K562 (cell line): ENCODE data around the gene TTK. TPM values are rescaled to one million over a fixed set of nuclear protein-coding genes. Genes with fewer than 3 reads are reported as not detected.

Experiments used
- ATAC-seq: fragments of 200-7000 bp; cut with Tn5 transposase; 3 replicates; pipeline ENCODE4 v1.9.1; 2020; ENCODE audit warnings: moderate library complexity
- BruUV-seq: library from RNA; stranded (reverse); fragments of 400-500 nt; replicated peaks from 2 replicates; lab custom pipeline; 2021; lab: Mats Ljungman, UMichigan
- CTCF ChIA-PET: fragments of 300-600 bp; formaldehyde crosslinking; extraction: SDS; loops from one replicate; lab custom pipeline; 2021; ENCODE audit warnings: low intra/inter-chr PET ratio; lab: Yijun Ruan, JAX
- POLR2A ChIA-PET: fragments of 300-600, 350-650 bp; sonication (Branson Sonifier 250); formaldehyde crosslinking; extraction: SDS; loops from one replicate; lab custom pipeline; 2021; ENCODE audit warnings: antibody characterized with exemption, inconsistent platforms; lab: Yijun Ruan, JAX
- DNase-seq, 4 experiments: peaks; one replicate each; pipeline versions ENCODE4 v3.0.0 to v3.0.0-alpha.2; 2011 to 2018; ENCODE audit warnings: low spot score in 3 of 4, mixed read lengths in 3 of 4; ENCODE audit errors: extremely low read depth in 1 of 4
- FAIRE-seq: peaks from 2 replicates; lab custom pipeline; 2011; peaks lifted over from hg19 to GRCh38; lab: Jason Lieb, UNC
- H2AFZ ChIP-seq: 2 replicates; pipeline ENCODE4 v1.6.0; 2011; ENCODE audit warnings: low read depth, low read length, control low read depth, inconsistent platforms
- H3K27ac ChIP-seq: fragments of 200-600 bp; 3 replicates; pipeline ENCODE4 v1.8.0; 2011; ENCODE audit warnings: low read depth, mild to moderate bottlenecking, control low read depth, inconsistent platforms, low read length, moderate library complexity, mixed read lengths; ENCODE audit errors: extremely low read depth
- H3K27me3 ChIP-seq, 2 experiments: fragments of 300-600 bp in 1 of 2; 2 replicates in 1 of 2; 3 replicates in 1 of 2; pipeline versions ENCODE4 v1.6.0 to v1.8.0; 2011; ENCODE audit warnings: inconsistent platforms in 2 of 2, low read length in 2 of 2, mild to moderate bottlenecking in 1 of 2, mixed read lengths in 1 of 2, moderate library complexity in 1 of 2; ENCODE audit not compliant: control insufficient read depth in 2 of 2, insufficient read depth in 2 of 2
- H3K36me3 ChIP-seq: fragments of 300-600 bp; 3 replicates; pipeline ENCODE4 v1.8.0; 2011; ENCODE audit warnings: mild to moderate bottlenecking, low read length, inconsistent platforms; ENCODE audit not compliant: control insufficient read depth, insufficient read depth
- H3K4me1 ChIP-seq, 2 experiments: fragments of 200-600 bp in 1 of 2; replicated peaks in 1 of 2; 2 replicates in 1 of 2; 3 replicates in 1 of 2; pipeline versions ENCODE4 v1.5.1 to v1.8.0; 2011; ENCODE audit warnings: inconsistent platforms in 2 of 2, low read length in 2 of 2, mild to moderate bottlenecking in 1 of 2, mixed read lengths in 1 of 2, moderate library complexity in 1 of 2; ENCODE audit not compliant: control insufficient read depth in 2 of 2, insufficient read depth in 2 of 2
- H3K4me2 ChIP-seq: 2 replicates; pipeline ENCODE4 v1.6.1; 2011; ENCODE audit warnings: low read length, control low read depth, inconsistent platforms, mixed read lengths; ENCODE audit not compliant: insufficient read depth
- H3K4me3 ChIP-seq: fragments of 200-600 bp; sonication (generic), shearing (Covaris generic); 2 replicates; pipeline ENCODE4 v1.5.1; 2016; ENCODE audit warnings: control low read depth, inconsistent platforms
- H3K79me2 ChIP-seq: fragments of 200-600 bp; 3 replicates; pipeline ENCODE4 v1.8.0; 2011; ENCODE audit warnings: low read length, inconsistent platforms; ENCODE audit not compliant: control insufficient read depth, insufficient read depth
- H3K9ac ChIP-seq, 2 experiments: 2 replicates each; pipeline versions ENCODE4 v1.6.0 to v1.6.1; 2011; ENCODE audit warnings: low read depth in 2 of 2, low read length in 2 of 2, control low read depth in 1 of 2, inconsistent platforms in 1 of 2, mild to moderate bottlenecking in 1 of 2, mixed read lengths in 1 of 2; ENCODE audit not compliant: insufficient read depth in 1 of 2
- H3K9me1 ChIP-seq: one replicate; pipeline ENCODE4 v1.6.0; 2011; ENCODE audit warnings: inconsistent platforms, mild to moderate bottlenecking, low read length, moderate library complexity; ENCODE audit not compliant: control insufficient read depth, insufficient read depth
- H3K9me3 ChIP-seq: replicated peaks from 2 replicates; pipeline ENCODE4 v1.5.1; 2011; ENCODE audit warnings: low read depth, low read length, inconsistent platforms; ENCODE audit not compliant: control insufficient read depth, insufficient read depth
- H4K20me1 ChIP-seq: replicated peaks from 2 replicates; pipeline ENCODE4 v1.6.1; 2011; ENCODE audit warnings: low read length, inconsistent platforms, mixed read lengths; ENCODE audit not compliant: control insufficient read depth, insufficient read depth
- ARID1B ChIP-seq: fragments of 450-650 bp; IDR thresholded peaks from 2 replicates; pipeline ENCODE4 v1.6.1; 2016; ENCODE audit warnings: antibody characterized with exemption, mild to moderate bottlenecking, inconsistent platforms
- C11orf30 ChIP-seq: fragments of 450-650 bp; IDR thresholded peaks from 2 replicates; pipeline ENCODE4 v1.6.1; 2016; ENCODE audit warnings: low read depth, mild to moderate bottlenecking
- DACH1 ChIP-seq: fragments of 450-650 bp; IDR thresholded peaks from 2 replicates; pipeline ENCODE4 v1.6.1; 2018; ENCODE audit not compliant: partially characterized antibody
- EGR1 ChIP-seq: fragments of 450-650 bp; conservative IDR thresholded peaks from 2 replicates; pipeline ENCODE4 v1.6.1; 2017; ENCODE audit warnings: mild to moderate bottlenecking
- KDM5B ChIP-seq: fragments of 200-600 bp; sonication (generic); IDR thresholded peaks from 2 replicates; pipeline ENCODE4 v1.6.1; 2012; ENCODE audit warnings: low read depth, mild to moderate bottlenecking, moderate library complexity, low read length, control low read depth, inconsistent platforms; ENCODE audit not compliant: insufficient replicate concordance
- MAFF ChIP-seq: IDR thresholded peaks from 2 replicates; pipeline ENCODE4 v1.6.1; 2012; ENCODE audit warnings: low read length, improper control_type of control experiment
- MAFG ChIP-seq: fragments of 450-650 bp; conservative IDR thresholded peaks from 2 replicates; pipeline ENCODE4 v1.6.1; 2016; ENCODE audit warnings: missing genetic modification characterization, missing compliant biosample characterization
- MAFK ChIP-seq: IDR thresholded peaks from 2 replicates; pipeline ENCODE4 v1.6.1; 2011; ENCODE audit warnings: low read length, improper control_type of control experiment
- NCOA6 ChIP-seq: fragments of 450-650 bp; IDR thresholded peaks from 2 replicates; pipeline ENCODE4 v1.6.1; 2017; ENCODE audit warnings: mild to moderate bottlenecking
- RBM22 ChIP-seq: fragments of 200-400 bp; formaldehyde crosslinking; IDR thresholded peaks from 2 replicates; pipeline ENCODE4 v1.6.1; 2018; ENCODE audit warnings: low read length, low read depth; ENCODE audit not compliant: poor library complexity, severe bottlenecking
- TAF1 ChIP-seq: IDR thresholded peaks from 2 replicates; pipeline ENCODE4 v1.6.1; 2011; ENCODE audit warnings: mild to moderate bottlenecking, low read length, moderate library complexity; ENCODE audit not compliant: insufficient read depth, control insufficient read depth, severe bottlenecking; ENCODE audit errors: extremely low read depth
- TAF15 ChIP-seq: fragments of 200-400 bp; formaldehyde crosslinking; IDR thresholded peaks from 2 replicates; pipeline ENCODE4 v1.6.1; 2017; ENCODE audit warnings: mild to moderate bottlenecking, low read depth, low read length, moderate library complexity
- ZBED1 ChIP-seq: IDR thresholded peaks from 2 replicates; pipeline ENCODE4 v1.6.1; 2014
- ZNF316 ChIP-seq: fragments of 450-650 bp; IDR thresholded peaks from 2 replicates; pipeline ENCODE4 v1.6.1; 2016
- ZNF830 ChIP-seq: fragments of 250-450 bp; sonication (Bioruptor Pico); IDR thresholded peaks from 2 replicates; pipeline ENCODE4 v1.5.0; 2021; ENCODE audit warnings: mild to moderate bottlenecking
- WGBS: fragments of 100-300 bp; shearing (Covaris generic); methylation state at CpG from one replicate; pipeline ENCODE4 v1.1.6; 2016; ENCODE audit warnings: low coverage, mixed read lengths; ENCODE audit not compliant: insufficient coverage; ENCODE audit errors: missing lambda C conversion rate; 5-methylcytosine and 5-hydroxymethylcytosine counted together
- in situ Hi-C: fragments of 300-500 bp; cut with MboI; formaldehyde crosslinking; loops from 4 replicates; pipeline ENCODE4 v1.15.0; 2018; ENCODE audit warnings: inconsistent platforms, mixed read lengths
- intact Hi-C: fragments of 100-400 bp; cut with micrococcal nuclease; formaldehyde crosslinking; loops from 2 replicates; pipeline ENCODE4 v1.14.2; 2022
- polyA plus RNA-seq, 8 experiments: library from polyadenylated mRNA; depleted of rRNA in 4 of 8; stranded (reverse) in 5 of 8; unstranded in 3 of 8; fragments of >200 nt; fragmentation: Nextera tagmentation in 2 of 8; fragmentation: Illumina TruSeq in 1 of 8; extraction: Ambion mirVana in 2 of 8; extraction: Trizol in 1 of 8; gene quantifications; 2 replicates each; pipeline versions ENCODE4 v1.2.1 to v1.2.3, GENCODE V29; 2011 to 2014; ENCODE audit warnings: inconsistent platforms in 1 of 8, missing spikeins in 1 of 8
- total RNA-seq, 7 experiments: library from RNA; depleted of rRNA in 6 of 7; stranded (reverse); fragments of >200 nt in 6 of 7; fragmentation: Illumina TruSeq in 2 of 7; extraction: Trizol in 2 of 7; gene quantifications; 2 replicates each; pipeline versions ENCODE4 v1.2.1 to v1.2.3, GENCODE V29; 2011 to 2021; ENCODE audit warnings: low replicate concordance in 1 of 7
- TF ChIP-seq, protein P1 (sequence below): fragments of 250-450 bp; sonication (Bioruptor Pico); IDR thresholded peaks from 2 replicates; pipeline ENCODE4 v1.5.0; 2020; ENCODE audit warnings: mild to moderate bottlenecking, borderline replicate concordance
- TF ChIP-seq, protein P2 (sequence below): IDR thresholded peaks from 2 replicates; pipeline ENCODE4 v1.6.1; 2011; ENCODE audit not compliant: insufficient read length; ENCODE audit errors: extremely low read depth

Gene TTK
- total and polyA plus RNA-seq, 9 of the 15 experiments (the other 6 are each of a cell fraction or from before 2014, with no cell fraction given): 32.7 to 58.9 (median 52.8) TPM

GRCh38 chr6:80028589-80028988 is 24.1 kb downstream of the TTK start:
- H3K79me2 ChIP-seq: no peaks in the 10 kb centered on the region
- no TSS peak for BruUV-seq
- no peaks in the 10 kb centered on the region for H4K20me1 ChIP-seq
- no peak overlapping the region for H3K27ac ChIP-seq
- WGBS: 76% methylated on average over 3 of the region's 3 CpGs
- TF ChIP-seq NCOA6: no peak
- no peak for TF ChIP-seq KDM5B
- TF ChIP-seq ZNF316: peak; percentile 91
- no peak for TF ChIP-seq DACH1
- TF ChIP-seq MAFF: peak; percentile 92
- TF ChIP-seq, protein P1, sequence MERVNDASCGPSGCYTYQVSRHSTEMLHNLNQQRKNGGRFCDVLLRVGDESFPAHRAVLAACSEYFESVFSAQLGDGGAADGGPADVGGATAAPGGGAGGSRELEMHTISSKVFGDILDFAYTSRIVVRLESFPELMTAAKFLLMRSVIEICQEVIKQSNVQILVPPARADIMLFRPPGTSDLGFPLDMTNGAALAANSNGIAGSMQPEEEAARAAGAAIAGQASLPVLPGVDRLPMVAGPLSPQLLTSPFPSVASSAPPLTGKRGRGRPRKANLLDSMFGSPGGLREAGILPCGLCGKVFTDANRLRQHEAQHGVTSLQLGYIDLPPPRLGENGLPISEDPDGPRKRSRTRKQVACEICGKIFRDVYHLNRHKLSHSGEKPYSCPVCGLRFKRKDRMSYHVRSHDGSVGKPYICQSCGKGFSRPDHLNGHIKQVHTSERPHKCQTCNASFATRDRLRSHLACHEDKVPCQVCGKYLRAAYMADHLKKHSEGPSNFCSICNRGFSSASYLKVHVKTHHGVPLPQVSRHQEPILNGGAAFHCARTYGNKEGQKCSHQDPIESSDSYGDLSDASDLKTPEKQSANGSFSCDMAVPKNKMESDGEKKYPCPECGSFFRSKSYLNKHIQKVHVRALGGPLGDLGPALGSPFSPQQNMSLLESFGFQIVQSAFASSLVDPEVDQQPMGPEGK: no peak
- no peak for TF ChIP-seq ARID1B
- no peak for TF ChIP-seq ZNF830 (CRISPR knock-in tag)
- TF ChIP-seq, protein P2, sequence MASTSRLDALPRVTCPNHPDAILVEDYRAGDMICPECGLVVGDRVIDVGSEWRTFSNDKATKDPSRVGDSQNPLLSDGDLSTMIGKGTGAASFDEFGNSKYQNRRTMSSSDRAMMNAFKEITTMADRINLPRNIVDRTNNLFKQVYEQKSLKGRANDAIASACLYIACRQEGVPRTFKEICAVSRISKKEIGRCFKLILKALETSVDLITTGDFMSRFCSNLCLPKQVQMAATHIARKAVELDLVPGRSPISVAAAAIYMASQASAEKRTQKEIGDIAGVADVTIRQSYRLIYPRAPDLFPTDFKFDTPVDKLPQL: no peak
- peak; percentile 78 for TF ChIP-seq MAFG
- peak; percentile 81 for TF ChIP-seq C11orf30
- no peak for TF ChIP-seq TAF1
- no peak for TF ChIP-seq EGR1
- TF ChIP-seq TAF15: no peak
- no peak for TF ChIP-seq RBM22
- TF ChIP-seq MAFK: peak; percentile 94
- no peak for TF ChIP-seq ZBED1
- DNase-seq: no peak
- peaks cover 80% of the 10 kb centered on the region for H3K36me3 ChIP-seq
- FAIRE-seq: no peak
- intact Hi-C loops: no loop called here
- no peak overlapping the region for H2AFZ ChIP-seq
- H3K4me1 ChIP-seq: no peaks in the 10 kb centered on the region
- no peaks in the 10 kb centered on the region for H3K27me3 ChIP-seq
- no peak overlapping the region for H3K4me2 ChIP-seq
- ChIA-PET CTCF (interaction anchor here (0.5 kb wide), 1 partner anchor 310 kb away, joined by 3 read pairs; no protein-coding TSS in a partner anchor), POLR2A (interaction anchor here (0.5 to 2.7 kb wide), 4 partner anchors 9 to 24 kb away, joined by 3 to 8 read pairs (median 4); partner anchors contain the start of gene TTK)
- no peak overlapping the region for H3K4me3 ChIP-seq
- no peak for ATAC-seq
- no peaks in the 10 kb centered on the region for H3K9me3 ChIP-seq
- H3K9me1 ChIP-seq: no peaks in the 10 kb centered on the region
- H3K9ac ChIP-seq: no peak overlapping the region
- in situ Hi-C loops: no loop called here
